SK-N-MC (cell line): ENCODE measurements around the gene CENPU.

ENCODE experiments used
- EZH2 ChIP-seq: fragments of 200-600 bp; sonication (generic); IDR thresholded peaks from one replicate; pipeline ENCODE4 v1.6.1; 2017; ENCODE audit warnings: antibody characterized with exemption
- FOXP2 ChIP-seq: optimal IDR thresholded peaks from 2 replicates; pipeline ENCODE3; 2011; ENCODE audit warnings: mild to moderate bottlenecking, moderate library complexity; ENCODE audit not compliant: insufficient read depth; ENCODE audit errors: extremely low read length, control extremely low read depth
- POLR2AphosphoS5 ChIP-seq: IDR thresholded peaks from 2 replicates; pipeline ENCODE4 v1.6.1; 2012; ENCODE audit warnings: mild to moderate bottlenecking, low read depth, low read length, borderline replicate concordance

DNA sequence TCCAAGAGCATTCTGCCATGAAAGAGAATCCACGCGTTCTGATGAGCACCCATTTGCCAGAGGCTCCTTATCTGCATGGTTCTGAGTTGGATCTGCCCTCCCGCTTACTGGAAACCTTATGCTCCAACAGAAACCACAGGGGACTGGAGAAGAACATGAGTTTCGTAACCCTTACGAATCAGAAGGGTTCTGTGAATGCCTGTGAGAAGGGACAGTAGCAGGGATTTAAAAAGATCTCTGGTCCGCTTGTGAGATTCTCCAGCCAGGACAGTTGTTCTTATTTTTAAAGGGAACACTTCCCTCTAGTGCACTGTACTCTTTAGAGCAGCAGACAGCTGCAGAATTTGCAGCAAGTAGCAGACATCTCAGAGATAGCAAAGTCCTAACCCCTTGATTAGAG is 22.5 kb upstream of the CENPU start:
- TF ChIP-seq EZH2 (no peak), POLR2AphosphoS5 (no peak), FOXP2 (no peak)
